Stomach (tissue), 9 donors: ENCODE results near the gene ZNF436. TPM values are rescaled to one million over a fixed set of nuclear protein-coding genes. Genes with fewer than 3 reads are reported as not detected.

Experiments used
- DNase-seq, 2 donors: peaks; one replicate each; pipeline versions ENCODE4 v3.0.0 to v3.0.0-alpha.2; 2013 to 2019
- H3K27ac ChIP-seq, 5 donors: fragments of 200-600 bp in 4 of 5; sonication (generic) in 4 of 5; one replicate each; pipeline ENCODE4 v1.5.1; 2013 to 2019; ENCODE audit warnings: mild to moderate bottlenecking in 1 of 5, moderate library complexity in 1 of 5
- H3K27me3 ChIP-seq, 3 donors: fragments of 200-600 bp; sonication (generic); one replicate each; pipeline ENCODE4 v1.5.1; 2017 to 2019; ENCODE audit warnings: mixed run types in 1 of 3
- H3K36me3 ChIP-seq, 4 donors: fragments of 200-600 bp; sonication (generic); 1 replicate in 3 of 4; 2 replicates in 1 of 4; pipeline ENCODE4 v1.5.1; 2016 to 2019
- H3K4me1 ChIP-seq, 4 donors: fragments of 200-600 bp; sonication (generic); one replicate each; pipeline ENCODE4 v1.5.1; 2016 to 2019
- H3K4me3 ChIP-seq, 4 donors: fragments of 200-600 bp; sonication (generic) in 3 of 4; one replicate each; pipeline ENCODE4 v1.5.1; 2016 to 2019; ENCODE audit warnings: mild to moderate bottlenecking in 1 of 4
- H3K9me3 ChIP-seq, 4 donors: fragments of 200-600 bp; sonication (generic); one replicate each; pipeline ENCODE4 v1.5.1; 2016 to 2019
- EP300 ChIP-seq: sonication (generic); formaldehyde crosslinking; IDR thresholded peaks from one replicate; pipeline ENCODE4 v1.6.1; 2017; ENCODE audit warnings: antibody characterized with exemption
- POLR2A ChIP-seq, 4 donors: fragments of 450-650 bp; IDR thresholded peaks; one replicate each; pipeline ENCODE4 v1.6.1; 2016; ENCODE audit warnings: antibody characterized with exemption in 4 of 4, control low read depth in 2 of 4, mild to moderate bottlenecking in 1 of 4, moderate library complexity in 1 of 4
- POLR2AphosphoS5 ChIP-seq, 3 donors: sonication (generic); formaldehyde crosslinking; IDR thresholded peaks; one replicate each; pipeline ENCODE4 v1.6.1; 2016; ENCODE audit warnings: antibody characterized with exemption in 3 of 3
- WGBS, 5 donors: extraction: QIAGEN DNeasy Blood & Tissue Kit in 3 of 5; methylation state at CpG; one replicate each; pipeline versions ENCODE4 v1.1.5 to v1.1.7; 2013 to 2018; 5-methylcytosine and 5-hydroxymethylcytosine counted together
- intact Hi-C: fragments of 100-400 bp; cut with DNase I; formaldehyde crosslinking; loops from one replicate; pipeline ENCODE4 v1.15.1; 2023; ENCODE audit warnings: low total_unique reads
- polyA plus RNA-seq, 3 donors: library from polyadenylated mRNA; stranded (reverse); fragments of 200-250 nt; gene quantifications; one replicate each; pipeline ENCODE4 v1.2.3, GENCODE V29; 2013
- total RNA-seq, 5 donors: library from RNA; depleted of rRNA; stranded (reverse); fragments of >200 nt; gene quantifications; one replicate each; pipeline versions ENCODE4 v1.1.0 to v1.2.3, GENCODE V29; 2014 to 2016
- TF ChIP-seq, protein P1 (sequence below), 7 experiments: fragments of 450-650 bp in 4 of 7; fragments of 200-600 bp in 3 of 7; sonication (generic) in 3 of 7; IDR thresholded peaks; one replicate each; pipeline ENCODE4 v1.5.1; 2016 to 2019; ENCODE audit warnings: antibody characterized with exemption in 7 of 7, control low read depth in 2 of 7, mild to moderate bottlenecking in 1 of 7
- donor health status: healthy with polysubstance abuse.
- donor health status: Bipolar disorder and iron deficiency.
- donor health status: healthy.

ZNF436 gene
- total and polyA plus RNA-seq, 8 donors, result 3.1 to 29.9 (median 9.3) TPM

GRCh38 chr1:23400324-23401114, 30.9 kb upstream of the ZNF436 start:
- intact Hi-C loops, result no loop called here
- Histone ChIP-seq H3K4me3 (no peak overlapping the region), H3K27ac (peak overlapping the region in 3 of 5 donors; percentile 73 to 84 (median 78)), H3K4me1 (peaks cover 25 to 43% (median 38%) of the 10 kb centered on the region in 4 donors), H3K36me3 (peaks cover 3 to 31% (median 21%) of the 10 kb centered on the region in 4 donors), H3K9me3 (no peaks in the 10 kb centered on the region), H3K27me3 (no peaks in the 10 kb centered on the region)
- no peak for DNase-seq
- WGBS, 5 donors, result 90 to 96% (median 92%) methylated on average over 5 of the region's 5 CpGs
- no peak for TF ChIP-seq POLR2A (IDR thresholded peaks at IDR 0.05)
- TF ChIP-seq EP300, result no peak
- TF ChIP-seq POLR2AphosphoS5 (IDR thresholded peaks at IDR 0.05), result no peak
- TF ChIP-seq, protein P1, sequence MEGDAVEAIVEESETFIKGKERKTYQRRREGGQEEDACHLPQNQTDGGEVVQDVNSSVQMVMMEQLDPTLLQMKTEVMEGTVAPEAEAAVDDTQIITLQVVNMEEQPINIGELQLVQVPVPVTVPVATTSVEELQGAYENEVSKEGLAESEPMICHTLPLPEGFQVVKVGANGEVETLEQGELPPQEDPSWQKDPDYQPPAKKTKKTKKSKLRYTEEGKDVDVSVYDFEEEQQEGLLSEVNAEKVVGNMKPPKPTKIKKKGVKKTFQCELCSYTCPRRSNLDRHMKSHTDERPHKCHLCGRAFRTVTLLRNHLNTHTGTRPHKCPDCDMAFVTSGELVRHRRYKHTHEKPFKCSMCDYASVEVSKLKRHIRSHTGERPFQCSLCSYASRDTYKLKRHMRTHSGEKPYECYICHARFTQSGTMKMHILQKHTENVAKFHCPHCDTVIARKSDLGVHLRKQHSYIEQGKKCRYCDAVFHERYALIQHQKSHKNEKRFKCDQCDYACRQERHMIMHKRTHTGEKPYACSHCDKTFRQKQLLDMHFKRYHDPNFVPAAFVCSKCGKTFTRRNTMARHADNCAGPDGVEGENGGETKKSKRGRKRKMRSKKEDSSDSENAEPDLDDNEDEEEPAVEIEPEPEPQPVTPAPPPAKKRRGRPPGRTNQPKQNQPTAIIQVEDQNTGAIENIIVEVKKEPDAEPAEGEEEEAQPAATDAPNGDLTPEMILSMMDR (IDR thresholded peaks at IDR 0.05), result no peak

DNA sequence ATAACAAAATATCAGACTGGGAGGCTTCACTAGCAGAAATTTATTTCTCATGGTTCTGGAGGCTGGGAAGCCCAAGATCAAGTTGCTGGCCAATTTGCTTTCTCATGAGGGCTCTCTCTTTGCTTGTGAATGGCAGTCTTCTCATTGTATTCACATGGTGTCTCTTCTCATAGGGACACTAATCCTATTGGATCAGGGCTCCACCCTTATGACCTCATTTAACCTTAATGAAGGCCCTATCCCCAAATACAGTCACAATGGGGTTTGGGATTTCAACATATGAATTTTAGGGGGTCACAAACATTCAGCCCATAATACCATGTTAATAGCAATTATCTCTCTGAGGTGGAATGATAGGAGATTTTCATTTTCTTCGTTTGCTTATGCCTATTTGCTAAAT, 29.6 kb upstream of the ZNF436 start:
- no peak for DNase-seq
- intact Hi-C loops, result no loop called here
- TF ChIP-seq EP300, result no peak
- no peak for TF ChIP-seq POLR2AphosphoS5 (IDR thresholded peaks at IDR 0.05)
- TF ChIP-seq, protein P1 (IDR thresholded peaks at IDR 0.05), result no peak
- no peak for TF ChIP-seq POLR2A (IDR thresholded peaks at IDR 0.05)
- Histone ChIP-seq H3K4me3 (no peak overlapping the region), H3K9me3 (no peaks in the 10 kb centered on the region), H3K4me1 (peaks cover 29 to 42% (median 35%) of the 10 kb centered on the region in 4 donors), H3K36me3 (peaks cover 3 to 42% (median 25%) of the 10 kb centered on the region in 4 donors), H3K27ac (no peak overlapping the region), H3K27me3 (no peaks in the 10 kb centered on the region)
- WGBS, 5 donors, result 93 to 100% (median 97%) methylated on average over 1 of the region's 1 CpG

- H3K27ac ChIP-seq, result no peak overlapping the region
- peaks cover 3 to 45% (median 31%) of the 10 kb centered on the region in 4 donors for H3K36me3 ChIP-seq
- no peak for TF ChIP-seq EP300
- TF ChIP-seq, protein P1 (IDR thresholded peaks at IDR 0.05), result no peak
- no peak for TF ChIP-seq POLR2AphosphoS5 (IDR thresholded peaks at IDR 0.05)
- no peak for TF ChIP-seq POLR2A (IDR thresholded peaks at IDR 0.05)
- 91 to 97% (median 94%) methylated on average over 7 of the region's 7 CpGs for WGBS, 5 donors
- H3K27me3 ChIP-seq, result no peaks in the 10 kb centered on the region
- no peak for DNase-seq
- H3K4me3 ChIP-seq, result no peak overlapping the region
- intact Hi-C loops, result no loop called here
- no peaks in the 10 kb centered on the region for H3K9me3 ChIP-seq
- peaks cover 19 to 40% (median 32%) of the 10 kb centered on the region in 4 donors for H3K4me1 ChIP-seq
These were observed 28.3 kb upstream of the ZNF436 start for GRCh38 chr1:23397908-23398307.

GRCh38 chr1:23396380-23396779, 26.7 kb upstream of the ZNF436 start:
- TF ChIP-seq, protein P1 (IDR thresholded peaks at IDR 0.05), result no peak
- TF ChIP-seq POLR2A (IDR thresholded peaks at IDR 0.05) (no peak), POLR2AphosphoS5 (IDR thresholded peaks at IDR 0.05) (no peak), EP300 (no peak)
- 89 to 98% (median 96%) methylated on average over 2 of the region's 2 CpGs for WGBS, 5 donors
- no peak overlapping the region for H3K4me3 ChIP-seq
- no peaks in the 10 kb centered on the region for H3K9me3 ChIP-seq
- H3K36me3 ChIP-seq, result peaks cover 3 to 41% (median 31%) of the 10 kb centered on the region in 4 donors
- H3K27me3 ChIP-seq, result no peaks in the 10 kb centered on the region
- intact Hi-C loops, result no loop called here
- peak overlapping the region in 1 of 5 donors; percentile 86 for H3K27ac ChIP-seq
- H3K4me1 ChIP-seq, result peaks cover 14 to 32% (median 25%) of the 10 kb centered on the region in 4 donors
- no peak for DNase-seq
